HL-60/S4 treated with retinoic acid at 250 ng/mL for 4 days and 3 days (cell line): ENCODE data around the gene SNX1.
"Not testable (repeated sequence)": the region's sequence is repeated elsewhere in the genome, so short reads cannot be mapped to it uniquely, and the experiment has no call there.

Source experiments
- in situ Hi-C: fragments of 300-500 bp; cut with MboI; formaldehyde crosslinking; loops from 2 replicates; pipeline ENCODE4 v1.7.0; 2022; ENCODE audit warnings: low sequenced_read_pairs

The SNX1 gene

DNA sequence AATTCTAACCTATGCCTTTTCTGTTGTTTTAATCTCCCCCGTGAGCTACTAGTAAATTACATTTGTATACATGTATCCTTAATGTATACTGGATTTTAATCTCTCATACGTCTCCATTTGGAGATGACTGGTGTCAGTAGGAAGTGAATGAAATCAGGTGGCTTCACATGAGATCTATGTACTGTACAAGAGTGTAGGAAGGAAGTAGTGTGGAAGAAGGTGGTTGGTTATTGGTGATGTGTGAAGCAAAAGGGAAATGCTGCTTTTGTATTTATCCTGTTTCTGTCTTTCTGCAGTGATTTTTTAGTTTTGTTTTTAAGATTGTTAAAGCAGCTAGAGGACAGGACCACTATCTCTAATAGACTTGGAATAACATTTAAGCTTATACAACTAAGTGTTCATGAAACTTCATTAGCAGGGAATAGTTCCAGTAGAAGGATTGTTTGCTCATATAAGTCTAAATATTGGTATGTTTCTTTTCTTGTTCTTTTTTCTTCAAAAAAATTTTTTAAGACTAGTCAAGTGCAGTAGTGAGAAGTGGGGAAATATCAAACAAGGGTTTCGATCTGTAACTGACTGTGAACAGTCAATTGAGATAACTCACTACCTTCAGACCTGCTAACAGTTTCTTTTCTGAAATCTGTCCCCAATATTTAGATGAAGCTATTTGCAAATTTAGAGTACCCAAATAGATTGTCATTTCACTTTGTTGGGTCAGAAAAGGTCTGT is 15.3 kb downstream of the SNX1 start:
- in situ Hi-C loops, result no loop called here

DNA sequence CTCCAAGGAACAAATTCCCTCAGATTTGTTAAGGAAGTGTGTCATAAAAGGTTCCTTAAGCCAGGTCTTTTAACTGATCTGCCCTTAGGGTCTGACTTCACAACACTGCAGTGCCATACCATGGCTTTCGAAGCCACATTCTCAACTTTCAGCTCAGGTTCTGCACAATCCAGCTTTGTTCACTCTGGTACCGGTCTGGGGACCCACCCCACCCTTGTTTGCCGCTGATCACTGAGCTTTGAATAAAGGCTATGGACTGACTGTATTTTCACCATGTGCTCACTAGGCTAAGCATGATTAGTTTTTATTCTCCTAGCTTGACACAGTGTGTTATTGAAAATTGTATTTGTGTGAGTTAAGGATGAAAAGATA is 15.9 kb downstream of the SNX1 start:
- in situ Hi-C loops, result no loop called here

GRCh38 chr15:64112073-64112772 is 16.4 kb downstream of the SNX1 start:
- in situ Hi-C loops, result no loop called here

DNA sequence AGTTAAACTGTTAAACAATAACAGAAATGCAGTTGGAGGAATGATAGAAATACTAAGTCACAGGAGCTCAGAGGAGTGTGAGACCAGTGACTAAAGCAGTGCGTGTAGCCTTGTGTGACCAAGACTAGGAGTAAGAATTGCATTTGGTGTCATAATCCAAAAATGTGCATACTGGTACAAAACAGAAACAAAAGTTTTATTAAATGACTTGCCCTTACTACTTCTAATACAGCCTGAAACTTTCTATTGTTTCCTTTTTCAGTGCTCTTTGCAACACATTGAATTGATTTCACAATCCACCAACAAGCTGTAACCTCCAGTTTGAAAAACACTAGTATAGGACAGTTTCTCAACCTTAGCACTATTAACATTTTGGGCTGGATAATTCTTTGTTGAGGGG is 17.1 kb downstream of the SNX1 start:
- in situ Hi-C loops, result no loop called here

DNA sequence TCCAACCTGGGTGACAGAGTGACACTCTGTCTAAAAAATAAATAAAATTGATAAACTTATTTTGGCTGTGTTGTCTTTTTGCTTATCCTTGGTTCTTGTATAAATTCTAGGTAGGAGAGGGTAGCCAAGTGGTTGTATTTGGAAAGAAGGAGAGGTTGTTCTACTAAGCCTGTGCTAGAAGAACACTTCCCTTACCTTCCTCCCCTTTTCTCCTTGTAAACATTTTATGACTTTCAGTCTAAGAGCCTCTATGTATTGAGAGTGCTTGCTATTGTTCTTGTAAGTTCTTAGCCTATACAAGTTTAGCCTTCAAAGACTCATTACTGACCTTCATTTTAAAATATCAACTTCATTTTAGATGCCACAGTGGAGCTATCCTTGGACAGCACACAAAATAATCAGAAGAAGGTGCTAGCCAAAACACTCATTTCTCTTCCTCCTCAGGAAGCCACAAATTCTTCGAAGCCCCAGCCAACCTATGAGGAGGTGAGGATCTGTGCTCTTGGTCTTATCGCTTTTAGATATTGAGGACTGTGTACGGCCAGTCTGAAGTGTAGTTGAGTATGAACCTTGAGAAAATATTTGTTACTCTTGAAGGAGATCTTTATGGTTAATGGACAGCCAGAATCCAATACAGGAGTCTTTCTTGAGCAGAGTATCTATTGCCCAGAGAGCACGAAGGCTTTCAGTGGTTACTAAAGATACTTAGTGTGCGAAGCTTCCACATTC is 22.1 kb downstream of the SNX1 start:
- in situ Hi-C loops, result no loop called here

DNA sequence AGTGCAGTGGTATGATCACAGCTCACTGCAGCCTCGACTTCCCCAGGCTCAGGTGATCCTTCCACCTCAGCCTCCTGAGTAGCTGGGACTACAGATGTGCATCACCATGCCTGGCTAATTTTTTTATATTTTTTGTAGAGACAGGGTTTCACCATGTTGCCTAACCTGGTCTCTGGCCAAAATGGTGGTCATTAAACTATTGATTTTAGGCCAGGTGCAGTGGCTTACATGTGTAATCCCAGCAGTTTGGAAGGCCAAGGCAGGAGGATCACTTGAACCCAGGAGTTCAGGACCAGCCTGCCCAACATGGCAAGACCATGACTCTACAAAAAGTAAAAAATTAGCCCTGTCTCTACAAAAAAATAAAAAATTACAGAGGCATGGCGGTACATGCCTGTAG is 24.5 kb downstream of the SNX1 start:
- in situ Hi-C loops, result not testable (repeated sequence)

DNA sequence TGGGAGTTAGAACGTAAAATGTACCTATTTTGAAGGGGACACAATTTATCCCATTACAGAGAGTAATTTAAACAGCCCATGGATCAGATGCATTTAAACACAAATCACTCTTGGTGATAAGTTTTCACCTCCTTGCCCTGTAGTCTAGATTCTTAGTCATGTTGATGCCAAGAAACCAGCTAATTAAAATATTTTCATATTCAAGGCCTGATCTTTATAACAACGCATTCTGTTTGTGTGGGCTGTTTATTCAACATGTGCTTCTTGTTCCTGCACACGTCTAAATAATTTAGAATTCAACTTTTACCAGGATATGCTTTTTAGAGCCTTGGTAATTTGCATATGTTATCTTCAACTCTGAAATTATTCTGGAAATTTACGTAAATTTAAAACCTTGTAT is 25.8 kb downstream of the SNX1 start:
- in situ Hi-C loops, result no loop called here

GRCh38 chr15:64122444-64122843 is 26.7 kb downstream of the SNX1 start:
- in situ Hi-C loops, result no loop called here

DNA sequence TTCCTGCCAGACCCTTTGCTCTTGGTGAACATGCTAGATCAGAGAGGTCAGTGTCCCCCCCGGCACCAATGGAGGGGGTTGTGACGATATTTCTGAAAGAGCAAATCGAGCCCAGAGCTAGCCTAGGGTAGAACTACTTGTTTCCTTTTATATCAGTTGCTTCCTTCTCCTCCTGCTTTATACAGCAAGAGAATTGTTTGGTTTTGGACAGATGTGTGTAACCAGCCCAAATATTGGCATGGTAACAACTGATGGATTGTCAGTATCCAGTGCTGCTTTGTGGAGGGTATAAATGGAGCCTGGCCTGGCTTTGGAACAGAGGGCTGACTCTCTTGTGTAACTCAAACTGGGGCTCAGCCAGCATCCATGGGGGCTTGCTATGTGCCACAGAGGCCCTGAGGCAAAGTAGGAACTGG is 27.2 kb downstream of the SNX1 start:
- in situ Hi-C loops, result no loop called here

DNA sequence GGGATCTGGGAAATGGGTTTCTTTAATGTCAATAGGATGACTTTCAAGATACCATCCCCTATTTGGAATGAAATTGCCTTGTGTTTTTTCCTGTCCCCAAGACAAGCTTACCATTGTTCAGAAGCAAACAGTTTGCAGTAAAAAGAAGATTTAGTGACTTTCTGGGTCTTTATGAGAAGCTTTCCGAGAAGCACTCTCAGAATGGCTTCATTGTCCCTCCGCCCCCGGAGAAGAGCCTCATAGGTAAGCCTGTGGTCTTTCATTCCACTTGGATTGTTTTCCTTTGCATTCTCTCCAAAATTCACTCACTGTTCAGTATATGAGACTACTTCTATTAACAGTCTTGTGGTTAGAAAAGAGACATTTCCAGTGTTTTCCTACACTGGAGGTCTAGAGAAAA is 30.2 kb downstream of the SNX1 start:
- in situ Hi-C loops, result no loop called here

- in situ Hi-C loops, result no loop called here
These were observed 31.9 kb downstream of the SNX1 start for GRCh38 chr15:64127521-64128270.

DNA sequence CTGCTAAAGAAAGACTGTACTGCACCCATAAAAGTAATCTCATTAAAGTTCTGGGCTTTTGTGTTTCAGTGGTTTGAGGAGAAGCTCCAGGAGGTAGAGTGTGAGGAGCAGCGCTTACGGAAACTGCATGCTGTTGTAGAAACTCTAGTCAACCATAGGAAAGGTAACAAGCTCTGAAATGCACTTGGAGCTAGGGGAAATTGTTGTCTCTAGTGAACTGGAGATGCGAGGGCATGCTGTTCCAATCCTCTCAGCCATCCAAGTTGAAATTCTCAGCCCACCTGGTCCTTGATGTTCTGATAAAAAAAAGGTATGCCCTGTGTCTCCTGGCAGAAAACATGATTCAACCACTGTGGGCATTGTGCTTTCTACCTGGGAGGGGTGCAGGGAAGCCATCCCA is 34.4 kb downstream of the SNX1 start:
- in situ Hi-C loops, result no loop called here

GRCh38 chr15:64131547-64131946 is 35.8 kb downstream of the SNX1 start:
- in situ Hi-C loops, result no loop called here

DNA sequence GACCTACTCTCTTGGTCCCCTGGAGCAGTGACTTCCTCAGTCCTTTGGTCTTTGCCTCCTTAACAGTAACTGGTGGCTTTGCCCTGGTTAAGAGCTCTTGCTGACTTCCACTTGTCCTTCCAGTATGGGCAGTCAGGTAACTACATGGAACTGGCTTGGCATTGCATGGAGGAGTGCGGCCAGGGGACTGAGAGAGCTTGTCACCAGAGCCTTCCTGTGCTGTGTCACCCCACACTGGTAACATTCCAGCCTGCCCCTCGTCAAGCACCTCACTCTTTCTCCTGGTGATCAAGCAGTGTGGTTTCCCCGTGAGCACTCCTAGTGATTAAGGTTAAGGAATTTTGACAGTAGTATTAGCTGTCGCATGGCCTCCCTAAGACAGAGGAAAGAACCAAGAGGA is 36.4 kb downstream of the SNX1 start:
- in situ Hi-C loops, result no loop called here

GRCh38 chr15:64133623-64134344 is 38.0 kb downstream of the SNX1 start:
- in situ Hi-C loops, result no loop called here

- in situ Hi-C loops, result no loop called here
These were observed 38.6 kb downstream of the SNX1 start for GRCh38 chr15:64134345-64134829.

GRCh38 chr15:64136347-64136746 is 40.6 kb downstream of the SNX1 start:
- in situ Hi-C loops, result no loop called here

DNA sequence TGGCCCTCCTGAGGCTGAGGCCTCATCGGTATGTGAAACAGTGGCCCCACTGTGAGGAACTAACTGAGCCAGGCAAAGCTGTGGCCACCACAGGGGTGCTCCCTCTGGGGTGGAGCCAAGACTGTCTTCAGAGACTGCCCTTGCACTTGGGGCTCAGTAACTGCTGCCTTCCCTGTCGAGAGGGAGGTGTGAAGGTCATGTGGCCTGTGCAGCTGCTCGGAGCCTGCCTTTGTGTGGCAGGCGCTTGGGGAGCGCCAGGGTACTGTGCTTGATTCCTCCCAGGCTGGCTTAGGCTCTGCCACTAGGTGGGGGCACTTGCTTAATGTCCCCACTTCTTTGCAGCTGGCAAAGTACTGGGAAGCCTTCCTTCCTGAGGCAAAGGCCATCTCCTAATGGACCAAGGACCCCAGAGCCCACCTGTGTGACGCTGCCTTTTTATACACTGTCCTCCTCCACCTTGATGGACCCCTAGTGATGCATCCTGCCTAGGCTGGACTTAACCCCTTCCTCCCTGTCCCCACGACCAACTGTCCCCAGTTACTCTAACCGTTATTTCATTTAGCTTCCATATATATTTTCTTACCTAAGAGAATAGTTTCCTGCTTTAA is 41.5 kb downstream of the SNX1 start:
- in situ Hi-C loops, result no loop called here

- in situ Hi-C loops, result no loop called here
These were observed 42.7 kb downstream of the SNX1 start for GRCh38 chr15:64138331-64138941.
